Muscle of leg (tissue), 11 donors: Measurements from ENCODE around the gene BRPF1. TPM values are rescaled to one million over a fixed set of nuclear protein-coding genes. Genes with fewer than 3 reads are reported as not detected.

Experiments
- DNase-seq: peaks from one replicate; pipeline ENCODE4 v3.0.0; 2013
- H3K27ac ChIP-seq: one replicate; pipeline ENCODE4 v1.5.1; 2013; ENCODE audit warnings: mild to moderate bottlenecking, low read length, control low read depth
- H3K27me3 ChIP-seq: one replicate; pipeline ENCODE4 v1.6.1; 2013; ENCODE audit warnings: low read length; ENCODE audit not compliant: control insufficient read depth, insufficient read depth
- H3K36me3 ChIP-seq: one replicate; pipeline ENCODE4 v1.6.1; 2013; ENCODE audit warnings: low read length; ENCODE audit not compliant: control insufficient read depth, insufficient read depth
- H3K4me1 ChIP-seq: one replicate; pipeline ENCODE4 v1.6.1; 2013; ENCODE audit warnings: low read length; ENCODE audit not compliant: control insufficient read depth, insufficient read depth
- H3K4me3 ChIP-seq: one replicate; pipeline ENCODE4 v1.5.1; 2013; ENCODE audit warnings: low read length, control low read depth
- H3K9me3 ChIP-seq: replicated peaks from 2 replicates; pipeline ENCODE4 v1.6.1; 2013; ENCODE audit warnings: low read depth, low read length; ENCODE audit not compliant: control insufficient read depth
- WGBS: methylation state at CpG from one replicate; pipeline ENCODE4 v1.1.5; 2013; ENCODE audit warnings: missing lambda C conversion rate; ENCODE audit not compliant: insufficient coverage; 5-methylcytosine and 5-hydroxymethylcytosine counted together
- polyA plus RNA-seq, 8 donors: library from polyadenylated mRNA; unstranded; fragments of 120-200 nt; gene quantifications; one replicate each; pipeline versions ENCODE4 v1.2.1 to v1.2.3, GENCODE V29; 2013; ENCODE audit warnings: inconsistent platforms in 1 of 8, low replicate concordance in 1 of 8; ENCODE audit not compliant: insufficient read length in 8 of 8, insufficient read depth in 1 of 8
- total RNA-seq: library from RNA; stranded (reverse); fragments of 120-200 nt; gene quantifications from one replicate; pipeline ENCODE4 v1.2.4, GENCODE V29; 2013

Gene BRPF1
- total and polyA plus RNA-seq, 9 donors: 11.6 to 17.1 (median 13.9) TPM

DNA sequence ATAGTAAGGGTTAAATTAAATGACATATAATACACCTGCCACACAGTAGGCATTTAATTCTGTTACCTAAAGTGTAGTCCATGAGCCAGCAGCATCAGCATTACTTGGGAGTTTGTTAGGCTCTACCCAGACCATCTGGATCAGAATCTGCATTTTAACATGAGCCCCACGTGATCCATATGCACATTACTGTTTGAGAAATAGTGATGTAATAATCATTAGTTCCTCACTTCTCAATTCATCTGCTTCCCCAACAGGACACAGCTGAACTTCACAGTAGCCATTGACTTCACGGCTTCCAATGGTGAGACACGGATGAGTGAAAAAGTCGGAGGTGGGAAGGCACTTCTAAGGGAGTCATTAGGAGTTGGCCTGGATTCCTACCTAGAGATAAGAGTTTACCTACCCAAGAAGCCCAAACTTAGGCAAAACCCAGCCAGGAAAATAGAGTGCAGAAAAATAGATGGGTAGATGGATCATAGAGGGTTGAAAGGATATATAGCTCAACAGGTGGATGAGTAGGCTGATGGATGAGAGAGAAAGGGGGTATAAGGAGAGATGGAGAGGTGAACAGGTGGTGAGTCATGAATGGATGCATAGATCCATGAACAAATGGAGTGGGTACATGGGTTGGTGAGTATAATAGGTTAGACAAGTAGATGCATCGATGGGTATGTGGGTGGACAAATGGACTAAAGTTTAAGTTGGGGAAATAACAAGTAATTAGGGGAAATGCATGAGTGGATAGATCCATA is 14.6 kb upstream of the BRPF1 start:
- Histone ChIP-seq H3K4me1 (no peaks in the 10 kb centered on the region), H3K27ac (no peak overlapping the region), H3K4me3 (no peak overlapping the region), H3K9me3 (no peaks in the 10 kb centered on the region), H3K36me3 (no peaks in the 10 kb centered on the region), H3K27me3 (no peaks in the 10 kb centered on the region)
- 75% methylated on average over 1 of the region's 5 CpGs for WGBS
- DNase-seq: no peak

DNA sequence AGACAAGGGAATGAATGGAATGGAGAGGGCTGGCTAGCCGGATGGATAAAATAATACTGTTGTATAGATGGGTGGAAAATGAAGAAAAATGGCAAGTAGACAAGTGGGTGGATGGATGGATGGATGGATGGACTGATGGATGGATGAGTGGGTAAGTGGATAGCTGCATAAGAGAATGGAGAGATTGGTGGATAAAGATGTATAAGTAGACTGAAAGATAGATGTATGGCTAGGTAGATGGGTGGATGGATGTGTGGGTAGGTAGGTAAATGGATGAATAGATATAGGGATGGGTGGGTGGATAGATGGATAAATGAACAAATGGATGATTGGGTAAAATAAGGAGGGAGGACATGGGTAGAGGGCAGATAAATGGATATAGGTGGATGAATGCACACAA is 14.0 kb upstream of the BRPF1 start:
- H3K4me1 ChIP-seq: no peaks in the 10 kb centered on the region
- H3K9me3 ChIP-seq: no peaks in the 10 kb centered on the region
- no peaks in the 10 kb centered on the region for H3K36me3 ChIP-seq
- H3K4me3 ChIP-seq: no peak overlapping the region
- DNase-seq: no peak
- WGBS: 90% methylated on average over 1 of the region's 1 CpG
- no peaks in the 10 kb centered on the region for H3K27me3 ChIP-seq
- H3K27ac ChIP-seq: no peak overlapping the region

DNA sequence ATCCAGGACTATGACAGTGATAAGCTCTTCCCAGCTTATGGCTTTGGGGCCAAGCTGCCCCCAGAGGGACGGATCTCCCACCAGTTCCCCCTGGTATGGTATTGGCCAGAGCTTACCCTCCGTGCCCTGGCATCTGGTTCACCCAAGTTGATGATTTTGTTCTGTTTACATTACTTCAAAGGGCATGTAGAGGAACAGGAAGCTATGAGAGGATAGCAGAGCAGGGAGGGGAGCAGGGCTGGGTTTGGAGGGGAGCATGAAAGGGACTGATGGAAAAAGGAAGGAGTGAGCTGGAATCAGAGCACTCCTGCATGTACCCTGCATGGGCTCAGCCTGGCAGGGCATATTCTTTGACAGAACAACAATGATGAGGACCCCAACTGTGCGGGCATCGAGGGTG is 13.4 kb upstream of the BRPF1 start:
- no peaks in the 10 kb centered on the region for H3K4me1 ChIP-seq
- H3K36me3 ChIP-seq: no peaks in the 10 kb centered on the region
- H3K9me3 ChIP-seq: no peaks in the 10 kb centered on the region
- no peak for DNase-seq
- no peaks in the 10 kb centered on the region for H3K27me3 ChIP-seq
- 86% methylated on average over 2 of the region's 4 CpGs for WGBS
- H3K4me3 ChIP-seq: no peak overlapping the region
- no peak overlapping the region for H3K27ac ChIP-seq

DNA sequence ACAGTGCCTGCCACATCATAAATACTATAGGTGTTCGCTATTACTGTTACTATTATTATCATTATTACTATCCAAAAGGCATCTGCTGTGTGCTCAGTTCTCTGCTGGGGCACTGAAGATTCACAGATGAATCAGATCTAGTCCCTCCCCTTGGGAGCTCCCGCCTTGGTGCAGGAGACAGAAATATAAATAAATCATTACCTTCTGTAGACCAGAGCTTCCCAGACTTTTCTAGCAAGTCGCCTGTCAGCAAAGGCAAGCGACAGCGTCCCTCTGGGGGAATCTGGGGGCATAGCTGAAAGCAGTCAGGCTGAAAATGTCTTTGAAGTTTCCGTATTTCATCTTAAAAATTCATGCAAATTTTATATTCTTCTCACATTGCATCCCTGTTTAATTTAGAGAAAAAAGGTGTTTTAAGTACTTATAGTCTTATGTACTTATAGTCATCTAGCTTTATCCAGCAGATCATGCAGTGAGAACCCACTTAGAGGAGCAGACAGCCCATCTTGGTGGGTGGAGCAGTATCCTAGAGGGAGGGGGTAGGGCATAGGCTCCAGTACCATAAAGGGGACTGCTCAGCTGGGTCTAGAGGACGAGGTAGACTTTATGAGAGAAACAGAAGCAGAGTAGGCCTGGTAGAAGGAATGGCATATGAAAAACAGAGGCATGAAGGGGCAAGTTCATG is 10.4 kb upstream of the BRPF1 start:
- no peaks in the 10 kb centered on the region for H3K27me3 ChIP-seq
- DNase-seq: no peak
- no peaks in the 10 kb centered on the region for H3K9me3 ChIP-seq
- H3K4me3 ChIP-seq: no peak overlapping the region
- WGBS: 9% methylated on average over 1 of the region's 7 CpGs
- no peak overlapping the region for H3K27ac ChIP-seq
- H3K36me3 ChIP-seq: no peaks in the 10 kb centered on the region
- H3K4me1 ChIP-seq: no peaks in the 10 kb centered on the region

DNA sequence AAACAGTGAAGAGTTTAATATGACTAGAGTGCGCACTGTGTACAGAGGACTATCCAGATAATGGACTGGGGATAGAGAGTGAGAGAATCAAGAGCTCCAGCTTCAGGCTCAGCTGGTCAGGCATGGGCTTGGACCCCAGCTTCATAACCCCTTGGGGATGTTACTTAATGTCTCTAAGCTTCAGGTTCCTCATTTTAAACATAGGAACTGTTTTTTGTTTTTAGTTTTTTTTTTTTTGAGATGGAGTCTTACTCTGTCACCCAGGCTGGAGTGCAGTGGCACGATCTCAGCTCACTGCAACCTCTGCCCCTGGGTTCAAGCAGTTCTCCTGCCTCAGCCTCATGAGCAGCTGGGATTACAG is 9.9 kb upstream of the BRPF1 start:
- H3K27ac ChIP-seq: no peak overlapping the region
- no peak for DNase-seq
- no peaks in the 10 kb centered on the region for H3K9me3 ChIP-seq
- no peaks in the 10 kb centered on the region for H3K36me3 ChIP-seq
- no peak overlapping the region for H3K4me3 ChIP-seq
- no peaks in the 10 kb centered on the region for H3K27me3 ChIP-seq
- 85% methylated on average over 2 of the region's 2 CpGs for WGBS
- H3K4me1 ChIP-seq: no peaks in the 10 kb centered on the region

DNA sequence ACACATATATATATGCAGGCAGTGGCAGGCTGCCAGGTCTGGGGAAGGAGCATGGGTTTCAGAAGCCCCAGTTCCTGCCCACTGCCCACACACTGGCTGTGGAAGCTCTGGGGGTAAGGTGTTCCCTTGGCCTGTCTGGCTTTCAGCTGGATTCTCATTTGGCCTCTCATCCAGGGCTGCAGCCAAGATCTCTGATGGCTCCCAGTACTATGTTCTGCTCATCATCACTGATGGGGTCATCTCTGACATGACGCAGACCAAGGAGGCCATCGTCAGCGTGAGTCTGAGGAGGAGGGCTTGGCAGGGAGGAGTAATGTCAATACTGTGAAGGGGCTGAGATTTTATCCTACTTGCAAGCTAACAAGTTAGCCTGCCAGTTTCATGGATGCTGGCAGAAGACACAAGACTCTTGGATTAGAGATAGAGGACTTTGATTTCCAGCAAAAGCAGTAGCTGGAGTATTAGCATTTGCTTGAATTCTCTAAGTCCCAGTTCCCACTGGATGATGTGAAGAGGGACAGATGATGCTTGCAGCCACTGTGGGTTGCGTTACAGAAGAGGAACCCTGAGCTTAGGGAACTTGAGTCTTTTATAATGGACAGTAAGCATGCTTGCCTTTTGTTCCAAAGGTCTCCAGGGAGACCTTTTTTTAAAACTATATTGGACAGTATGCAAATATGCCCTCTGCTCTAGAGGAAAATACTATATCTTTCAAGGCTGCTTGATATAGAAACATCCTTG is 5.6 kb upstream of the BRPF1 start:
- no peaks in the 10 kb centered on the region for H3K9me3 ChIP-seq
- no peak overlapping the region for H3K4me3 ChIP-seq
- H3K27me3 ChIP-seq: no peaks in the 10 kb centered on the region
- WGBS: 67% methylated on average over 3 of the region's 4 CpGs
- peaks cover 5% of the 10 kb centered on the region for H3K4me1 ChIP-seq
- DNase-seq: no peak
- H3K36me3 ChIP-seq: no peaks in the 10 kb centered on the region
- no peak overlapping the region for H3K27ac ChIP-seq

DNA sequence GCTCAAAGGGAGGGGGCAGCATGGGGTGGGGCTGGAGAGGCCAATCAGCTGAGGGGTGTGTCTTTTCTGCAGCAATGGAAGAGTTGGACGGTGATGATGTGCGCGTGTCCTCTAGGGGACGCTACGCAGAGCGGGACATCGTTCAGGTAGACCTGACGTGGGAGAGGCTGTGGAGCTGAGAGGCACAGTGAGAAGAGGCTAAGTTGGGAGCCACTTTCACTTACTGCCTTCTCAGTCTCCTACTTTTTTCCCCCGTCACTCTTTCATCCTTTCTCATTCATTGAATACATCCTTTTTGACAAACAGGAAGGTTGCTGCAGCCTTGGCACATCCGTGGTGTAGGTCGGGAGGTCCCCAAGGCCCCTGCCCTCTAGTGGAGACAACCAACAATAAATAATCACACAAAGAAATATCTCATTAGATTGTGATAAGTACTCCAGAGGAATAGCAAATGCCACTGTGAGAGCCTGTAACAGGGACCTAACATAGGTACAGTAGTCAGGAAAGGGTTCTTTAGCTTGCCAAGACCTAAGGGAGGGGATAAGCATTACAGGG is 4.4 kb upstream of the BRPF1 start:
- WGBS: 10% methylated on average over 7 of the region's 11 CpGs
- no peaks in the 10 kb centered on the region for H3K36me3 ChIP-seq
- H3K4me1 ChIP-seq: peaks cover 5% of the 10 kb centered on the region
- DNase-seq: no peak
- H3K9me3 ChIP-seq: no peaks in the 10 kb centered on the region
- no peak overlapping the region for H3K27ac ChIP-seq
- no peak overlapping the region for H3K4me3 ChIP-seq
- no peaks in the 10 kb centered on the region for H3K27me3 ChIP-seq

DNA sequence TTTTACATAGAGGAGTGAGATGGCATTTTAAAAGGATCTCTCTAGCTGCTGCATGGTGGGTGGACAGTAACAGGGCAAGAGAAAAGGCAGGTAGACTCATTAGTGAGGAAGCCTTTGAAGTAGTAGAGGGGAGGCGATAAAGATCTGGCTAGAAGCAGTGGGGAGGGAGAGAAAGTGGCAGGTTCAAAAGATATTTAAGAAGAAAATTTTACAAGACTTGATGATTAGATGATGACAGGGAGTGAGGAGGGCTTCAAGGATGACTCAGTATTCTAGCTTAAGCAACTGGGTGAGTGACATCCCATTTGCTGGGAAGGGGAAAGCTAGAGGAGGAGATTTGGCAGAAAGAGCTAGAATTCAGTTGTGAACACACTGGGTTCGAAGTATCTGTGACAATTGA is 3.8 kb upstream of the BRPF1 start:
- Histone ChIP-seq H3K27me3 (no peaks in the 10 kb centered on the region), H3K27ac (no peak overlapping the region), H3K4me3 (no peak overlapping the region), H3K36me3 (no peaks in the 10 kb centered on the region), H3K4me1 (peaks cover 12% of the 10 kb centered on the region), H3K9me3 (no peaks in the 10 kb centered on the region)
- DNase-seq: no peak
- WGBS: 78% methylated on average over 1 of the region's 2 CpGs

DNA sequence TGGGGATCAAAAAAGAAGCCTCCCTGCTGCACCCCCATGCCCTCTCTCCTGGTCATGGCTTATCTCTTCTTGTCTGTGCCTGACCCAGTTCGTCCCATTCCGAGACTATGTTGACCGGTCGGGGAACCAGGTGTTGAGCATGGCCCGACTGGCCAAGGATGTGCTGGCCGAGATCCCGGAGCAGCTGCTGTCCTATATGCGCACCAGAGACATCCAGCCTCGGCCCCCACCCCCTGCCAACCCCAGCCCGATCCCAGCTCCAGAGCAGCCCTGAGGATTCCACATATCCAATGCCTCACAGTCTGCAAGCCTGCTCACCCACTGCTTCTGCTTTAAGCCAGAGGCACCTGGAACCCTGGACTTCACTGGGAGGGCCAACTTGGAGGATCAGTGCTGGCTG is 2.1 kb upstream of the BRPF1 start:
- H3K27ac ChIP-seq: no peak overlapping the region
- peaks cover 19% of the 10 kb centered on the region for H3K4me1 ChIP-seq
- H3K36me3 ChIP-seq: peaks cover 10% of the 10 kb centered on the region
- no peaks in the 10 kb centered on the region for H3K9me3 ChIP-seq
- H3K4me3 ChIP-seq: no peak overlapping the region
- no peaks in the 10 kb centered on the region for H3K27me3 ChIP-seq
- 70% methylated on average over 10 of the region's 10 CpGs for WGBS
- DNase-seq: no peak

DNA sequence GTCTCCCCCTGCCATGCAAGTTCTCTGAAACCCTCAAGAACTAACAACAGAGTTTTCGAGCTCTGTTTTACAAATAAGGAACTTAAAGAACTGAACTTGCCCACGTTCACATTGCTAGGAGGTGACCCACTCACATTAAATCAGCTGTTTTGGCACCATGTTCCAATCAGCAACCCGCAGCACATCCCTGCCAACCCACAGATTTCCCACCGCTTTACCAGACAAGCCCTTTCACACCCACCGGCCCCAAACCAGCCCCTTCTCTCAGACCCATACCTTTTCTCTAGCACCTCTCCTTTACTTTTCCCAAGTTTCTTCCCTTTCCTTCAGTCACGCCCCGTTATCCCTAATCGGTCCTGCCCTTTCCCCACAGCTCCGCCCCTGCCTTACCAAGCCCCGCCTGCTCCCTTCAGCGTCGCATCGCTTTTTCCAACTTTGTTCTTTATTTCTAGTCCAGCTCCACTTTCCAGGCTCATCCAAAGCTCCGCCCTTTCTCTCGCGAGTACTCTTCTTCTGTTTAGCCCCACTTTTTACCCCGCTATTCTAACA is 804 bp upstream of the BRPF1 start:
- peak overlapping the region; percentile 77 for H3K4me3 ChIP-seq
- H3K9me3 ChIP-seq: no peaks in the 10 kb centered on the region
- peak overlapping the region; percentile 90 for H3K27ac ChIP-seq
- DNase-seq: no peak
- peaks cover 17% of the 10 kb centered on the region for H3K36me3 ChIP-seq
- WGBS: 4% methylated on average over 16 of the region's 17 CpGs
- peaks cover 19% of the 10 kb centered on the region for H3K4me1 ChIP-seq
- no peaks in the 10 kb centered on the region for H3K27me3 ChIP-seq
